Measurements from ENCODE around the gene VWA7.
"Not testable (repeated sequence)": the region's sequence is repeated elsewhere in the genome, so short reads cannot be mapped to it uniquely, and the experiment has no call there.

Gene VWA7

DNA sequence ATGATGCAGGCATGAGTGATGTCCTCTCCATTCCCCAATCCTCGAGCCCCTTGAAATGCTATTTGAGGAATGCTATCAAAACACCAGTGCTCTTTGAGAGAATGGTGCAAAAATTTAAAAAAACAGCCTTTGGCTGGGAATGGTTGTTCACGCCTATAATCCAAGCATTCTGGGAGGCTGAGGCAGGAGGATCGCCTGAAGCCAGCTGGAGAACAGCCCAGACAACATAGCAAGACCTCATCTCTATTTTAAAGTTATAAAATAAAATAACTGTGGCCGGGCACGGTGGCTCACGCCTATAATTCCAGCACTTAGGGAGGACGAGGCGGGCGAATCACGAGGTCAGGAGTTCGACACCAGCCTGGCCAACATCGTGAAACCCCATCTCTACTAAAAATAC, 22.7 kb upstream of the VWA7 start:
- no peak for DNase-seq

DNA sequence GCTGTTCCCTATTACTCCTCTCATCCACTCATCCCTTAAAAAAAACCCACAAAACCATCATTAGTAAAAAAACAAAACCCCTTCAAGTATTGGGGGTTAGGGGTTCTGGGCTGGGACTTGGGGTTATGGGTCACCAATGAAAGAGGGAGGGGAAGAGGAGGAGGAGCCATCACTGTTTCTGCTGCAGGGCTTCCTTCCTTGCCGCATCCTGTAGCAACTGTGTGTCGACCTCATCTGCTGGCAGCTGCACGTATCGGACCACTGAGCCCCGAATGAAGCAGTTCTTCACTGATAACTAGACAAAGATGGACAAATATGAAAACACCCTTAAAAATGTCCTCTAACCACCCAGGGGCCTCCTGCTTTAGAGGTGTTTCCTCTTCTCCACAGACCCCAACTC, 20.5 kb upstream of the VWA7 start:
- DNase-seq = no peak

DNA sequence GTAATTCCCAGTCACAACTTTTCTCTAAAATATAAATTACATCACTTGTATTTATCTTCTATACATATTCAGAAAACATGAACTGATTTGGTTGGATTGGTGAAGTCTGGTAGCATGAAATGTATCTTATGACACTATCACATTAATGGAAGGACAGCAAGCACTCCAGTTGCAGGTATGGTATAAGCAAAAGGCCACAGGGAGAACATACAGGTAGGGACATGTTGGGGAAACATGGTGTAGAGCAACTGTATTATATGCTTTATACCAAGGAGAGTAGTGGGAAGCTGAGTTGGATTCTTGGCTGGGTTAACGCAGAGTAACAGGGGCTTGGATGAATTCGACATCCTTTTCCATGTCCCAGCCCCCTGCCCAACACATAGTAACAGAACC, 19.9 kb upstream of the VWA7 start:
- no peak for DNase-seq

DNA sequence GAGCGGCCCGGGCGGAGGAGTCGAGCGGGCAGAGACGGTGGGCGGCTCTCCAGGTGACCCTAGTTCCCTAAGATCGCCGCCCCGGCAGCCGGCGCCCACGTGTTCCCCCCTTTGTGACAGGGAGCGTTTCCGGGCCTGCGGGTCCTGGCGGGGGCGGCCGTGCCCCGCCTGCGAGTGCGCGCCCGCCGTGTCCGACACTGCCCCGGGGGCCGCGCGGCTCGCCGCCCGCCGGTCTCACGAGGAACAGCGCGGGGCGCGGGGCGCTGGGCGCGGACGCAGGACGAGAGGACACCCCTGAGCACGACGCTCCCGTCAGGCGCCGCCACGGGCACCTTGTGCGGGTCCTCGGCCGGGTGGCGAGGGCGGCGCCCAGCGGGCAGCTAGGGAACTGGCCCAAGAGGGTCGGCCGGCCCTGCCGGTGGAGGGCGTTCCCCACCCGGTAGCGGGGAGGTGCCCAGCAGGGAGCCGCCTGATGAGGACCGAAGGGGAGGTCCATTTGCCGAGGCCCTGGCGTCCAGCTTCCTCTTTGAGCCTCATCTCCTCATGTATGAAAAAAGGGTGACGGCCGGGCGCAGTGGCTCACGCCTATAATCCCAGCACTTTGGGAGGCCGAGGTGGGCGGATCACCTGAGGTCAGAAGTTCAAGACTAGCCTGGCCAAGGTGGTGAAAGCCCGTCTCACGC, 18.6 kb upstream of the VWA7 start, which contains the start of gene VARS1:
VARS1 (minus strand) TSS at position 137 of the 683 bp plus-strand sequence. CDS start 535 bp downstream, outside the sequence.
- DNase-seq = peak; percentile 69

DNA sequence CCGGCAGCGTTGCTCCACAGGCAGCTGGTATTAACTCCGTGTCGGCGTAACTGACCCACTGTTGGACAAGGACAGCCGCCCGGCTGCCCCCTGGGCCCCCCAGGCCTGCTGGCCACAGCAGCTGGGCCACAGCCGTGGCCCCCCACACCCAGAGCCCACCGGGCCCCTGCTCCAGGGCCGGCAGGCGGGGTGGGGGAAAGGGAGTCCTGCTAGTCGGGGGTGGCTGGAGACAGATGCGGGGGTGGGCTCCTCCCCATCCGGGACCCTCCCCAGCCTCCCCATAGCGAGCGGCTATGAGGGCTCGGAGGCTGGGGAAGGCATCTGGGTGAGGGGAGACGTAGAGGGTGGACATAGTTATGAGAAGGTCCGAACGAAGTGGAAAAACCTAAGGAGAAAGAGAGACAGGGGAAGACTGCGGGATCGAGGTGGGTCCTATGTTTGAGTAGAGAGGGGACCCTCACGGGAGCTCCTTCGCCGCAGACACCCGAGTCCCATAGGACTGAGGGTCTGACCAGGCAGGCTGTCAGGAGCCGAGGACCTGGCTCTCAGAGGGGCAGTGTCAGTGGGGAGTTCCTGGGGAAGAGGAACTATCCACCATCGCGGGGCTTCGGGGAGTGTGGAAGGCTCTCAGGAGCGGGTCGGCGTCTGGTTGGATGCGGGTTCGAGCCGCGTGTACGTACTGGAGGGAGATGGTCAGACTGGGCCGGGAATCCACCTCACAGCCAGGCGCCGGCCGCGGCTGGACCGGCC, 17.9 kb upstream of the VWA7 start:
- DNase-seq = no peak

DNA sequence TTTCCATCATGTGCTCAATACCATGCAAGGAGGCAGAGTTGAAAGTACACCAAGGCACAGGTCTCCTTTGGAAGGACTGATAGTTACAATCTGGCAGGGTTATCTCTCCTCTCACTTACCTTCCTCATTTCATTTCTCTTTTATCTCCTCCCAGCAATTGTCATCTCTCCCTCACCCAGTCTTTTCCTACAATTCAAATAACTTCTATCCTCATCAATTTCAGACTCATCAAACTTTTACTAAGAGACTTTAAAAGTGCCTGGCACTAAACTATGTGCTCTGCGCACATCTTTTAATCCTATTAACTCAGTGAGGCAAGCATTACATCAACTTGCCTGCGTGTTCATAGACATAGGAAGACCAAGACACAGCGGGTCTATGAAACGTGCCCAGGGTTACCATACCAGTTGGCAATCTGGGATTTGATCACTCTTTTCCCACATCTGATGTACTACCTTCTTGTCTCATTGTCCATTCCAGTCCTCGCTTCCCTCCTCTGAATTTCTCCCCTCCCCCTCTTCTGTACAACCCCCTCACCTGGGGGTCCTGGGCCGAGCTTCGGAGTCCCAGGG, 17.3 kb upstream of the VWA7 start:
- DNase-seq = no peak

DNA sequence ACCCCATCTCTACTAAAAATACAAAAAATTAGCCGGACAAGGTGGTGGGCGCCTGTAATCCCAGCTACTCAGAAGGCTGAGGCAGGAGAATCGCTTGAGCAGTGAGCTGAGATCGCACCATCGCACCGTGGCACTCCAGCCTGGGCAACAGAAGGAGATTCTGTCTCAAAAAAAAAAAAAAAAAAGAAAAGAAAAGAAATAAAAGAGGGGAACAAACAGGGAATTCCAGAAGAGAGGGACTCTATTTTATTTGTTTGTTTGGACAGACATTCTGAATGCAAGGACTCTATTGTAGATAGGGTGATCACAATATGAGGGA, 16.8 kb upstream of the VWA7 start:
- not testable (repeated sequence) for DNase-seq

DNA sequence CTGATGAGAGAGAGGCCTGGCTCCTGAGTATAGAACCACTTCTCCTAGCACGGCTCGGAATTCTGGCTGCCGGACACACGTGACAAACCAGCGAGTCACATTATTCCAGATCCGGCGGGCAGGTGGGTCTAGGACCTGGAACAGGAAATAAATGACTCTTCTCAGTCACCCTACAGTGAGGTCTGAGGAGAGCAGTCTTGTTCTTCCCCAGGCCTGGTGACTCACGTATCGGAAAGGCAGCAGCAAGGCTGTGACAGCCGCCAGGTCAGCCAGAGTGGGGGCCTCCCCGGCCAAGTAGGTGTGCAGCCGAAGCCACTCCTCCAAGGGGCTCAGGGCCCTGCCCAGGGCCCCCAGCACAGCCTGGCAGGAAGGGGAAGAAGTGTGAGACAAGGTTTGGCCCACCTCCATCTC, 15.6 kb upstream of the VWA7 start:
- DNase-seq = no peak

DNA sequence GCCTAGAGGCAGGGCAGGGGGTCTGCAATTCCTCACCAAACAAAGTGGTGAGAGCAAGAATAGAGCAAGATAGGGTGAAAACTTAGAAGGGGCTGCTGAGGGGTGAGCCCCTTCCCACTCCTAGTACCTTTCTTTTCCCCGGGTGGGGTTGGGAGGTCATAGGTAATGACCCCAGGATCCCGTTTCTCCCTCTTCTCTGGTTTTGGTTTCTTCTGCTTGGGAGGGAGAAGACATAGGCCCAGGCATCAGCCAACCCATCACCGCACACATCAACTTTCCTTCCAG, 14.9 kb upstream of the VWA7 start:
- no peak for DNase-seq

DNA sequence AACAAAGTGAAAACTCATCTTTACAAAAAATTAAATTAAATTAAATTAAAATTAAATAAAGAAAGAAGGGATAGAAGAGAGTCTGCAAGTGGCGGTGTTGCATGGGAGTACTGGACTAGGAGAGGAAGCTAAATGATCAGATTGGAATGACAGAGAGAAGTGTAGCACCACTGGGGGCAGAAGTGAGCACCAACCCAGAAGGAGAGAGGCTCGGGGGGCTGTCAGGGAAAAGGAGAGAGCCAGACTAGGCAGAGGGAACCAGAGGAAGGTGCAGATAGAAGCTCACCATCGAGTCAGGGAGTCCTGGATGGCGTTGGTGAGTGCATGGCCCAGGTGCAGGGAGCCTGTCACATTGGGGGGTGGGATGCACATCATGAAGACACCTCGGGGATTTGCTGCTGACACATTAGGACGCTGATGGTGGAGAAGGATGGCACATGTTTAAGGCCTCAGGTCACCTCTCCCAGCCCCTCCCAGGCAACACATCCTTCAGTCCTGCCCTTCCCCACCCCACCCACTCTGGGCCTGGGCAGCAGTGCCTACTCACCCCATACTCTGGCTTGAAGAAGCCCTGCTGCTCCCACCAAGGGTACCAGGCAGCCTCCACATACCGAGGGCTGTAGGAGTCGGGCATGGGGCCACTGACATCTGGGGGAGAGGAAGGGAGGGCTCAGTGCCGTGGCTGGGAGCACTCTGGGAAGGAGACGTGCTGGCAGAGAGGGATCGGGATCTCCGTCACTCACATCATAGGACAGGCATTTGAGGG, 14.4 kb upstream of the VWA7 start:
- no peak for DNase-seq

DNA sequence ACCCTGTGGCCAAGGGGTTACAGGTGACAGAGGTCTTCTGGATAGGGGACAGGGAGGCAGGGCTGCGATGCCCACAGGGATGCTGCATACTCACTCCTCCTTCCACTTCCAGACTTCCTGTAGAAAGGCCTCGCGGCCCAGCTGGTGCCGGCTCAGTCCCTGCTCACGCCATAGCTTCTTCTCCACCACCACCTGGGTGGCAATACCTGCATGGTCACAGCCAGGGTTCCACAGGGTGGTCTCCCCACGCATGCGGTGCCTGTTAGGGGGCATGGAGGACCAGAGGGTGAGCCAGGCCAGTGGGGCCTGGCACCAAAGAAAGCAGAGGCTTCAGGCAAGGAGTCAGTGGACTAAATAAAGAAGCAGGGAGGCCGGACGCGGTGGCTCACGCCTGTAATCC, 8.3 kb upstream of the VWA7 start:
- no peak for DNase-seq

DNA sequence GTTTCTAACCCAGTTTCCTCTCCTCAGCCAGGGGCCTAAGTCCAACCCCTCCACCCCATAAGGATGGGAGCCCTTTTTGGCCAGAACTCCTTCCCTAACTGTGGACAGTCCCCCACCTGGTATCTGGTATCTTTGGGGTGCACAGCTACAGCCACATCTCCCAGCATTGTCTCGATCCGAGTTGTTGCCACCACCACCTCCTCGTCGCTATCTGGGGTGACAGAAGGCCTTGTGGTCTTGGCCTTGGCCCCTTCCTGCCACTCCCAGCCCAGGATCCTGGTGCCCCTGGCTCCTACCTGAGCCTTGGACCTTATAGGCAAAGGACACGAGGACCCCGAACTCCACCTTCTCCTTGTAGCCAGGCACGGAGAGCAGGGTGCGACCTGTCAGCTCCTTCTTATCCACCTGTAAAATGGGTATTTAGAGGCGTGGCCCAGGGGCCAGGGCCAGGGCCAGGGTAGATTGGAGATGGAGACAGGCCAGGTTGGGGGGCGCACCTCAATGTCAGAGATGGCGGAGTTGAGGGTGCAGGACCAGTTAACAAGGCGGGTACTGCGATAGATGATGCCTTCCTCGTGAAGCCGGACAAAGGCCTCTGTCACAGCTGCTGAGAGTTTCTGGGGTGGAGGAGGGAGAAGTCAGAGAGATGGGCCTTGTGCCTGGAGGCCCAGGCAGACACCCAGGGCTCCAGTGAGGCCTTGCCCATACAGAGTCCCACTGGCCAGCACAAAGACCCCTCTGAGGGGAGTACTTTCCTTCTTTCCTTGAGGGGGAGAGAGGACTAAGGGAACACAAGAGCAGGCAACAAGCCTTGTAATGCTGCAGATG, 7.2 kb upstream of the VWA7 start:
- no peak for DNase-seq

DNA sequence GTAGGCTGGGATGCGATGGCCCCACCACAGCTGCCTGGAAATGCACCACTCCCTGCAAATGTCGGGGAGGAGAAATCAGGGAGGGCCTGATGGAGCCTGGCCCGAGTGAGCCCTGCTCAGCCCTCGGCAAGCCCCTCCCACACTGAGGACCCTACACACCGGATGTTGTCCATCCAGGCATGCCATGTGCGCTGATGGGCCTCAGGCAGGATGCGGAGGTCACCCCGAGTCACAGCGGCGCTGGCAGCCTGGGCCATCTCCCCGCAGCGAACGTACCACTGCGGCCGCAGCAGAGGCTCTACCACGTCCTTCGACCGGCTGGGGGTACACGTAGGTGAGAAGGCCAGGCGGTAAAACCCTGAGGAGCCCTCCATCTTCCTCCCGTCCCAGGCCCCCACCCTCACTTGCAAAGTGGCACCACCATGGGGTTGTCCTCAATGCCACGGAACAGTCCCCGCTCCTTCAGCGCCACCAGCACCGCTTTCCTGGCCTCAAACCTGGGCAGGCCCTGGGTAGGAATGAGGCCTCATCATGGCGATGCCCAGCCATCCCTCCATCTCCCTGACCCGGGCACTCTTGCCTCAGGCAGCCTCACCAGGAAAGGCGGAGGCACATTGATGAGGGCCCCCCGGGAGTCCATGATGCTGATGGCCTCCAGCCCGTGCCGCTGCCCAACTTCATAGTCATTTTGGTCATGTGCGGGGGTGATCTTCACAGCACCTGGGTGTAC, 5.2 kb upstream of the VWA7 start:
- no peak for DNase-seq

DNA sequence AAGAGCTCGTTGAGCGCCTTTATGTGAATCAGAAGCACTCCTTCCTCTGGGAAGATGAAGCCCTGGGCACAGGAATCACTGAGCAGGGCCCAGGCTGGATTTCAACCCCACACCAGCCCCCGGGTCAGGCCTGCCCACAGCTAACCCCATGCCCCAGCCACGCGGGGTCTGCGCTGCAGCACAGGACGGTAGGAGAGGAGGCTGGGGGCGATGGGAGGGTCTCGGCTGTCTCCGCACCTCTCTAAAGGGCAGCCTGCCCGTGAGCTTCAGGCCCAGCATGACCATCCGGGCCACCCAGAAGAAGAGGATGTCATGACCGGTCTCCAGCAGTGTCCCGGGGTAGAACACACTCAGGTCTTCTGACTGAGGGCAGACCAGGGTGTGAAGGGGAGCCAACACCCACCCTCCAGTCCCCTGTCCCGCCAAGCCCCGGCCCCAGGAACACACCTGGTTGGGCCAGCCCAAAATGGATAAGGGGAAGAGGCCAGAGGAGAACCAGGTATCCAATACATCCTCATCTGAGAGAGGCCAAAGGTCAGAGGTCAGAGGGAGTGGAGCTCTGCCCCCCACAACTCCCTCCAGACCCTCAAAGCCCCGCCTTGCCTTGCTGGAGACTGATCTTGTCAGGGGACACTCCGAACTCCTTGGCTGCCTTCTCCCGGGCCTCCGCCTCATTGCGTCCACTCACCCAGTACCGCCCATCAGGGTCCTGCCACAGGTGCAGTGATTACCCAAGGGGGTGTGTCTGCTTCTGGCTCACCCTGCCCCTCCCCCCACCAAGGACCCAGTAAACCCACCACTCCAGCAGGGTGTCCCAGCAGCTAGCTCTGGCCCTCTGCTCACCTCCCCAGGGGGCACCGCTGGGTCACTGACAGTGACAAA, 4.4 kb upstream of the VWA7 start:
- DNase-seq = no peak

DNA sequence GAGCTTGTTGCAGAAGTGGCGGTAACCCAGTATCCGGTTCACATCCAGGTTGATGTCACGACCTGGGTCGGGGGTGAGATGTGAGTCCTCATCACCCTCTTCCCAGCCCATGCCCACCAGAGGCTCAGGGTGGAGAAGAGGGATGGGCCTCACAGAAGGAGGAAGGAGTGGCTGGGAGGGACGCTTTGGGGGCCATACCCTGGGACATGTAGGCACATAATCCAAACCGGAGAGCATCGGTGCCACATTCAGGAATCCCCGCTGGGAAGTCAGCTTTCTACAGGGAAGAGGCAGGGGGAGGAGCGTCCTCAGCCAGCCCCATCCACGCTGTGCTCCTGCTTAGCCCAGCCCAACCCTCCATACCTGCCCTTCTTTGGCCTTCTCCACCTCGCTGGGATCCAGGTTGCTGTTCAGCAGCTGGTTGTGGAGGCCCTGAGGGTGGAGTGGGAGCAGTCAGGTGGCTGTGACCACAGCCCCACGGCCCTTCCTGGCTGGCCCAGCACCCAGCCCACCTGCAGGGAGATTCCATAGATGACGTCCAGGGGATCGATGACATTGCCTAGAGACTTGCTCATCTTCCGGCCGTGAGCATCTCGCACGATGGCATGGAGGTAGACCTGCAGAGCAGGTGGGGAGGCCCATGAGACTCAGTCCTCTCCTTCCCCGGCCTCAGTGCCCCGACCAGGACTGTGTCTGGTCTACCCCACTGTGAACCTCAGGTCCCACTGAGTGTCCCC, 3.5 kb upstream of the VWA7 start:
- no peak for DNase-seq

DNA sequence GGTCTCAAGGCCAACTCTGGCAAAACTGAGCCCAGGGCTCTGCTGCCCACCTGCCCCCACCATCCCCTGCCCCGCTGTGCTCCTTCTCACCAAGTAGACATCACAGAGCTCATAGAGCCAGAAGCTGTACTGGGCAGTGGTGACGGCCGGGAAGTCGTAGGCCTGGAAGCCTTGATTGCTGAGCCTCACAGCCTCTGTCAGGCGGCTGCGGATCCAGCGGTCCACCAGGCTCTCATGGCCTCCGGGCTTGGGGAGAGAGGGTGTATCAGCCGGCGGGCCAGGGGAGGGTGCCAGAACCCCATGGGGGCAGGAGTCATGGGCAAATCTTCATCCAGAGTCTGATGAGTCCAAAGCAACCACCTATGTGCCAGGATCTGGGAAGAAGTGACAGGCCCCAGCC, 2.8 kb upstream of the VWA7 start:
- no peak for DNase-seq

DNA sequence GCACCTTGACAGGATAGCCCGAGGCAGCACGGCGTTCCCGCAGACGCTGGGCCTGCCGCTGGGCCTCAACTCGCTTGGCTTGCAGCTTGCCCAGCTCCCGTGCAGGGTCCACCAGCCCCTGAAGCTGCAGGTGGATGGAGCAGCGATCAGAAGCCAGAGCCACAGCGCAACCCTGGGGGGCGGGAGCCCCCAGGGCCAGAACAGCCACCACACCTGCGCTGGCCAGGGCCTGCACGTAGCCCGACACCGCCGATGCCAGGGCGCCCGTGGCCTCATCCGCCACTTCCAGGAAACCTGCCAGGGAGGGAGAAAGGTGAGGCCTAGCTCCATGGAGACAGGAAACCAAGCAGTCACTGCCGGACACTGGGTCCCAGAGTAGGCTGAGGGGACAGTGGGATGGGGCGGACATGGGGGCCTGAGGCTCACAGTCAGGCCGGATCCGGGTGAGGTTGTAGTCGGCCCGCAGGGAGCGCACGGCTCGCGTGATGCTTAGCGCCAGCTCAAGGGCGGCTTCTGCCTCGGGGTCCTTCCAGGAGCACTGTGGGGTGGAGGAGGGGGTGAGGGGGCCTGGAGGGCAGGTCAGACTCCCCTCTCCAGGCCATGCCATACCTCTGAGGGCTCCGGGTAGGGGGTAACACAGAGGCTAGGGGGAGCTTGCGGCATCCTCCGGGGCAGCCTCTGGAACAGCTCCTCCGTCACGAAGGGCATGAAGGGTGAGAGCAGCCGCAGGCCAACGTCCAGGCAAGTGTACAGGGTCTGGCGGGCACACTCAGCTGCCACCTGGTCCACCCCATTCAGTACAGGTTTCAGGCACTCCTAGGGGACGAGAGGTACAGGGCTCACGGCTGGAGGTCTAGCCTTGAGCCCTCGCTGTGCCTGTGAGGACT, 2.1 kb upstream of the VWA7 start:
- no peak for DNase-seq

DNA sequence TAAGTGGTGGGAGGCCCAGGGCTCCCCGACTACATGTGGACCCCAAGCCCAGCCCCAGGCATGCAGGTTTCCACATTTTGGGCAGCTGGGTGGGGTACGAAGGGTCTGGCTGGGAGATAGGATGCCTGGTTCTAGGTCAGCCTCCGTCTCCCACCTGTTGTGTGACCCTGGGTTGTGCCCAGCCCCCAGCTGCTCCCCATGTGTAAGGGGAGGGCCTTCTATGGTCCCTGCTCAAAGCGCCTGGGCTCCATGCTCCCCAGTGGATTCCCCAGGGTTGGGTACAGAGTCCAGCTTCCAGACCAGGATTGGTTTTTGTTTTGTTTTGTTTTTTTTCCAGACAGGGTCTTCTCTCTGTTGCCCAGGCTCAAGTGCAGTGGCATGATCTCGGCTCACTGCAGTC, 1.1 kb upstream of the VWA7 start:
- DNase-seq = no peak

DNA sequence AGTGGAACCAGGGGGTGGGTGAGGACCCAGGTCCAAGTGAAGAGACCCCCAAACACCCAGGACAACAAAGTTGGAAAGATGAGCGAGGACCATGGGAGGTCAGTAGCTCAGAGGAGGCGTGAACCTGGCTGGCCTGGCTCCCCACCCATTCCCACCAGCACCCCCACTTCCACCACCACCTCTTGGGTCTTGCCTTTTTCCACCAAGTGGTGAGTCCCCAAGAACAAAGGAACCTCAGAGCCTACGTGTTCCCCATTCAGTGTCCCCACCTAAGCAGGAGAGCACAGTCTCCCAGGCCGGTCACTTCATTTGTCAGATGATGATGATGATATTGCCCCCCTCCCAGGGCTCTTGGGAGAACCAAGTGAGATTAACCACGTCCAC, 531 bp upstream of the VWA7 start:
- no peak for DNase-seq

Measured in activated gamma-delta T cell (primary cell).